Measurements from ENCODE around the gene SMOC2. TPM values are rescaled to one million over a fixed set of nuclear protein-coding genes. Genes with fewer than 3 reads are reported as not detected.

SMOC2 gene
- total RNA-seq, 1 experiment from 2014 or later = 0.42 TPM

- BruUV-seq (replicated peaks) = no TSS peak
- ChIA-PET RAD21 (ENCODE audit: low non-redundant PET in 1 of 2, low total read pairs in 2 of 2, uncharacterized antibody in 2 of 2, unreplicated experiment in 2 of 2) (no interaction called here), CTCF (no interaction called here), POLR2A (no interaction called here)
- DNase-seq (ENCODE audit: low read depth, low spot score) (no peak), ATAC-seq (no peak)
- Histone ChIP-seq H3K27me3 (ENCODE audit: insufficient read depth, low read length) (peaks cover 21% of the 10 kb centered on the region; the same call in 1 of the 2 replicates), H2AFZ (ENCODE audit: low read depth, low read length, poor library complexity, severe bottlenecking) (no peak overlapping the region), H4K20me1 (ENCODE audit: insufficient read depth) (no peaks in the 10 kb centered on the region), H3K9ac (ENCODE audit: low read length) (no peak overlapping the region), H3K79me2 (ENCODE audit: insufficient read depth, low read length) (no peaks in the 10 kb centered on the region), H3K4me3 (replicated peaks in 1 of 2; ENCODE audit: low read depth in 1 of 2, low read length in 2 of 2) (no peak overlapping the region), H3K9me3 (ENCODE audit: control insufficient read depth in 1 of 2, insufficient read depth in 1 of 2, low read depth in 1 of 2, low read length in 2 of 2) (no peaks in the 10 kb centered on the region), H3K36me3 (ENCODE audit: control insufficient read depth in 1 of 2, insufficient read depth in 2 of 2, low read length in 2 of 2) (no peaks in the 10 kb centered on the region), H3K4me2 (ENCODE audit: low read length) (no peak overlapping the region), H3K4me1 (ENCODE audit: control insufficient read depth in 1 of 2, insufficient read depth in 2 of 2, low read length in 2 of 2) (no peaks in the 10 kb centered on the region), H3K9me2 (ENCODE audit: insufficient read depth) (no peaks in the 10 kb centered on the region), H3K27ac (ENCODE audit: low read depth, low read length) (no peak overlapping the region)
- no peak for TF ChIP-seq MAX (IDR thresholded peaks at IDR 0.05)
- no peak for TF ChIP-seq CEBPB (IDR thresholded peaks at IDR 0.05; ENCODE audit: low read depth)
- TF ChIP-seq, protein P1, sequence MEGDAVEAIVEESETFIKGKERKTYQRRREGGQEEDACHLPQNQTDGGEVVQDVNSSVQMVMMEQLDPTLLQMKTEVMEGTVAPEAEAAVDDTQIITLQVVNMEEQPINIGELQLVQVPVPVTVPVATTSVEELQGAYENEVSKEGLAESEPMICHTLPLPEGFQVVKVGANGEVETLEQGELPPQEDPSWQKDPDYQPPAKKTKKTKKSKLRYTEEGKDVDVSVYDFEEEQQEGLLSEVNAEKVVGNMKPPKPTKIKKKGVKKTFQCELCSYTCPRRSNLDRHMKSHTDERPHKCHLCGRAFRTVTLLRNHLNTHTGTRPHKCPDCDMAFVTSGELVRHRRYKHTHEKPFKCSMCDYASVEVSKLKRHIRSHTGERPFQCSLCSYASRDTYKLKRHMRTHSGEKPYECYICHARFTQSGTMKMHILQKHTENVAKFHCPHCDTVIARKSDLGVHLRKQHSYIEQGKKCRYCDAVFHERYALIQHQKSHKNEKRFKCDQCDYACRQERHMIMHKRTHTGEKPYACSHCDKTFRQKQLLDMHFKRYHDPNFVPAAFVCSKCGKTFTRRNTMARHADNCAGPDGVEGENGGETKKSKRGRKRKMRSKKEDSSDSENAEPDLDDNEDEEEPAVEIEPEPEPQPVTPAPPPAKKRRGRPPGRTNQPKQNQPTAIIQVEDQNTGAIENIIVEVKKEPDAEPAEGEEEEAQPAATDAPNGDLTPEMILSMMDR (IDR thresholded peaks at IDR 0.05 in 2 of 3, conservative IDR thresholded peaks at IDR 0.05 in 1 of 3; ENCODE audit: borderline replicate concordance in 1 of 3, insufficient read depth in 1 of 3, low read depth in 2 of 3, low read length in 2 of 3) = no peak
- TF ChIP-seq SIN3A (IDR thresholded peaks at IDR 0.05; ENCODE audit: low read depth) = no peak
- TF ChIP-seq ELF1 (IDR thresholded peaks at IDR 0.05; ENCODE audit: borderline replicate concordance, low read depth) = no peak
- TF ChIP-seq TCF7L2 (IDR thresholded peaks at IDR 0.05; ENCODE audit: borderline replicate concordance, extremely low read depth, insufficient read depth, insufficient read length) = no peak
- no peak for TF ChIP-seq ZBTB33 (IDR thresholded peaks at IDR 0.05; ENCODE audit: extremely low read depth, insufficient replicate concordance, low read length)
- no peak for TF ChIP-seq ZNF274 (IDR thresholded peaks at IDR 0.05; ENCODE audit: low read depth, low read length)
- no peak for TF ChIP-seq JUND (IDR thresholded peaks at IDR 0.05)
- no peak for TF ChIP-seq REST (IDR thresholded peaks at IDR 0.05; ENCODE audit: low read depth)
- no peak for TF ChIP-seq YY1 (IDR thresholded peaks at IDR 0.05; ENCODE audit: extremely low read depth, insufficient replicate concordance, low read depth, low read length)
- no peak for TF ChIP-seq POLR2AphosphoS5 (IDR thresholded peaks at IDR 0.05; ENCODE audit: low read depth, low read length)
- TF ChIP-seq POLR2A (IDR thresholded peaks at IDR 0.05; ENCODE audit: borderline replicate concordance, extremely low read depth, insufficient read depth, insufficient read length) = no peak
- intact Hi-C loops (cut with micrococcal nuclease) = no loop called here
Measured at GRCh38 chr6:168442646-168443045, 1.7 kb downstream of the SMOC2 start.
